NCI-H187 treated with DMSO at 0.1 percent for 48 hours (cell line): ENCODE results near the gene PSME1.
A peak's percentile ranks its signal among the peaks of the same experiment; 100 is the strongest.

Source experiments
- DNase-seq: peaks from one replicate; lab custom pipeline; 2025; lab: John Stamatoyannopoulos, UW

Gene PSME1

GRCh38 chr14:24135834-24136683, at the start of gene PSME1:
TSS of gene PSME1 (plus strand) at chr14:24136194. CDS start at chr14:24136263, 69 bp downstream.
- peak; percentile 76 for DNase-seq

- DNase-seq = no peak
These were observed 49.0 kb upstream of the PSME1 start for GRCh38 chr14:24087004-24087403.

GRCh38 chr14:24088095-24088494, 47.9 kb upstream of the PSME1 start:
- DNase-seq = no peak

GRCh38 chr14:24089890-24090289, 46.1 kb upstream of the PSME1 start:
- DNase-seq = no peak

- no peak for DNase-seq
These were observed 43.9 kb upstream of the PSME1 start for GRCh38 chr14:24092110-24092504.

GRCh38 chr14:24092505-24093206, 43.3 kb upstream of the PSME1 start:
- no peak for DNase-seq

- no peak for DNase-seq
These were observed 42.6 kb upstream of the PSME1 start for GRCh38 chr14:24093207-24093900.

- peak; percentile 65 for DNase-seq
These were observed 41.8 kb upstream of the PSME1 start, which contains the start of gene PCK2 for GRCh38 chr14:24093901-24094840. TSS of gene PCK2 (plus strand) at chr14:24094311. CDS start at chr14:24094406, 95 bp downstream.

GRCh38 chr14:24094841-24095270, 41.1 kb upstream of the PSME1 start:
- no peak for DNase-seq

- DNase-seq = no peak
These were observed 40.5 kb upstream of the PSME1 start for GRCh38 chr14:24095271-24096068.

- no peak for DNase-seq
These were observed 39.3 kb upstream of the PSME1 start for GRCh38 chr14:24096545-24097181.

- no peak for DNase-seq
These were observed 37.6 kb upstream of the PSME1 start for GRCh38 chr14:24098229-24098926.

- no peak for DNase-seq
These were observed 36.8 kb upstream of the PSME1 start for GRCh38 chr14:24098927-24099813.

GRCh38 chr14:24100197-24100981, 35.6 kb upstream of the PSME1 start:
- DNase-seq = no peak

GRCh38 chr14:24100982-24101494, 35.0 kb upstream of the PSME1 start:
- no peak for DNase-seq

GRCh38 chr14:24102357-24103048, 33.5 kb upstream of the PSME1 start:
- no peak for DNase-seq

GRCh38 chr14:24103451-24103850, 32.5 kb upstream of the PSME1 start:
- no peak for DNase-seq
